HPDE6-E6E7 (cell line): ENCODE results near the gene RFK.
"Not testable (repeated sequence)": the region's sequence is repeated elsewhere in the genome, so short reads cannot be mapped to it uniquely, and the experiment has no call there.

Source experiments
- DNase-seq: peaks from one replicate; pipeline ENCODE4 v3.0.0; 2011; ENCODE audit warnings: missing footprints; ENCODE audit errors: extremely low spot score

RFK gene

DNA sequence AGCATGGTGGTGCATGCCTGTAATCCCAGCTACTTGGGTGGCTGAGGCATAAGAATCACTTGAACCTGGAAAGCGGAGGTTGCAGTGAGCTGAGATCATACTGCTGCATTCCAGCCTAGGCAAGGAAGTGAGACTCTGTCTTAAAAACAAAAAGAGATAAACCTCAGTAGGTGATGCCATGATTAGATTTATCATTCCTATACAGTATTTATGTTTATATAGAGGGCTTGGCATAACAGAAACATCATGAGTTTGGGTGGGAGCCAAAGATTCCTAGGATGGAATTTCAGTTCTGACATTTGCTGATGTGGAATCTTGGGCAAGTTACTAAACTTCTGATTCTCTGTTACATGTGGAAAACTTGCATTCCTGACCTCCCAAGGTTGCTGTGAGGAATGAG, 22.3 kb downstream of the RFK start:
- no peak for DNase-seq

DNA sequence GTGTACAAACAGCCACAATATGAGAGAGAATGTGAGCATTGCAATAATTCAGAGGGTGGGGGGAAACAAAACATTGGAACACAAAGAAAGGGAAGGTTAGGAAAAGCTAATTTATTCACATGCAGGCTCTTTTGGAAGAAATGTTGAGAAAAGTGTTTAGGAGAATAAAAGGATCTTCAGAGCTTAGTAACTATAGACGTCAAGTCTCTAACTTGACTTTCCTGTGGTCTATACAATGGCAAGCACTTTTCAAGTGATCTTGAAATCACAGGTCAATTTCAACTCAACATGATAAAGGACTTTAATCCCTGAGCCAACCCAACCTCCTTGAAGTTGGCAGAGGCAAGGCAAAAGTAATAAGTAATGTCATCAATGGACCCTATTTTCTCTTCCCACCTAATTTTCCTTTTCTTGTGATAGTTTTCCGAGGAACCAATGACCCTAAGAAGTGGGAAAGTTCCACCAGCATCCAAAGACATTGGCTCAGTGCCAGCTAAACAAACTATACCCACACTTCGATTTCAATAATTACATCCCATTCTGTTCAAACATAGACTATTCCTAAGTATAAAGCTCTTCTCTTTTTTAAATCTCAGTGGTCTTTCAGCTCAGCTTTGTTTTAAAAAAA, 23.7 kb downstream of the RFK start:
- no peak for DNase-seq

DNA sequence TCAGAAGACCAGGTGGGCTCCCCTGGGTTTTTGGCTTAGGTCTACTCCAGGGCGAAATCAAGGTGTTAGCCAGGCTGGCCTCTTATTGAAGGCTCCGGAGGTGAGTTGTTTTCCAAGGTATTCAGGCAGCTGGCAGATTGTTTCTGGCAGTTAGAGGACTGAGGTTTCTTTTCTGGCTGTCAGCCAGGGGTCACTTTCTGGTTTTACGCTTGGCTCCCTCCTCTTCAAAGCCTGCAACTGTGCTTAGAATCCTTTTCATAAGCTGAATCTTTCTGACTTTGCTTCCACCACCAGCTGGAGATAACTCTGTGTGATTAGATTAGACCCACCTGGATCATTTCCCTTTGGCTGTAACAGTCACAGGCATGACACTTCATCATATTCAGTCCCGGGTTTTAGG, 24.6 kb downstream of the RFK start:
- no peak for DNase-seq

DNA sequence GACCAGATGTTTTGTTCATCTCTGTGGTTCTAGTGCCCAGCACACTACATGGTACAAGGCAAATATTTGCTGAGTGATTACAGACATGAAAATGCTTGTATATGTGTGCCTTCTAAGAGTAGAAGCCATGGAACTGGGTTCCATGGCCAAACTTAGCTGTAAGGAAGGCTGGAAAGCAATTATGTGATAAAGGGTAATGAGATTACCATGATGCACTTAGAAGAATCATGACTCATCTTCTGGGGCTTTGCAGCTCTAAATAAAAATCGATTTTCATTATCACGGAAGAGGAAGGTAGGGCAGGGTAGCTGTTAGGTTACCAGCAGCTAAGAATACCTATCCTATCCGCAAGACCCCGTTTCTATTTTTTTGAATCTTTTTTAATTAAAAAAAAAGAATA, 28.0 kb downstream of the RFK start:
- no peak for DNase-seq

DNA sequence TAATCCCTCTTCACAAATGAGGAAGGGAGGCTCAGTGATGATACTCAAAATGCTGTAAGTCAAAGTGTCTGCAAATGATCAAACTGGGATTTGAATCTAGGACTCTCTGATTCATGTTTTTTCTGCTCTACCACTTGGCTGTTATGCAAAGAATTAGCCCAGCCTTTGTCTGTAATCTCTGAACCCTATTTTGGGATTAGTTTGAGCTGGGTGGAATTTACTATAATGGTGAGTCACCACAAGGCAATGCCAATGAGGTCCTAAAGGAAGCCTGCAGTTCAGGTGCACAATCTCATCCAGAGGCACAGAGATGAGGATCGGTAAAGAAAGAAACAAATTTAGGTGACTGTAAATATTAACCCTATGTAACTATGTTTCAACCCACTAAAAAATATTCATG, 29.2 kb downstream of the RFK start:
- peak; percentile 17 for DNase-seq

DNA sequence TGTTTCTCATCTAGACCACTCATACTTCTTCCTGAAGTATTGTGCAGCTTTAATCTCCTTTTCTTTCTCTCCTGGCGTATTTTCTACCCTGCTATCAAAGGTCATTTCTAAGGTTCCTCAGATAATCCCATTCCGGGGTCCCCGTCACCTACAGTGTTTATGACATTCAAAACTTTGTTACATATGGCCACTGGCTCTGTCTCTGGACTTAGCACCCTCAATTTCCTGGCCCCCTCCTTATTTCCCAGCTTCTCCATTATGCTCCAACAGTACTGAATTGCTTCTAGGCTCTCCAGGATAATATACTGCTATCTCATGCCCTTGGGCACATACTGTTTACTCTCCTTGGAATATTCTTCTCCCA, 31.2 kb downstream of the RFK start:
- DNase-seq: no peak

DNA sequence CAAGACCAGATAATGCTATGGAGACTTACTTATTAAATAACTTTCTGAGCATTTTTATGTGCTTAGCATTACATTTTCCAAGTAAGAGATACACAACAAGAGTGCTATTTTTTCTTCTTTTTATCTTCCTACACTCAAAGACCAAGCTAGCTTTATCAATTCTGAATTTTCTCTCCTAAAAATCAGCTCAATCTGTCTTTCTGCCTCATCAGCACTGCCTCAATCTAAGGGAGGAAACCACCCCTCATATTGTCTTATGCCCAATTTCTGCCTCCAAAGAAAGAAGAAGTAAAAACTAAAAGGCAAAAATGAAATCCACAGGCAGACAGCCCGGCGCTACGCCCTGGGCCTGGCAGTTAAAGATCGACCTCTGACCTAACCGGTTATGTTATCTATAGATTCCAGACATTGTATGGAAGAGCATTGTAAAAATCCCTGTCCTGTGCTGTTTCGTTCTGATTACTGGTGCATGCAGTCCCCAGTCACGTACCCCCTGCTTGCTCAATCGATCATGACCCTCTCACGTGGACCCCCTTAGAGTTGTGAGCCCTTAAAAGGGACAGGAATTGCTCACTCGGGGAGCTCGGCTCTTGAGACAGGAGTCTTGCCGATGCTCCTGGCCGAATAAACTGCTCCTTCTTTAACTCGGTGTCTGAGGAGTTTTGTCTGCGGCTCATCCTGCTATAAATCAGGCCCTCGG, 31.7 kb downstream of the RFK start:
- DNase-seq: not testable (repeated sequence)

DNA sequence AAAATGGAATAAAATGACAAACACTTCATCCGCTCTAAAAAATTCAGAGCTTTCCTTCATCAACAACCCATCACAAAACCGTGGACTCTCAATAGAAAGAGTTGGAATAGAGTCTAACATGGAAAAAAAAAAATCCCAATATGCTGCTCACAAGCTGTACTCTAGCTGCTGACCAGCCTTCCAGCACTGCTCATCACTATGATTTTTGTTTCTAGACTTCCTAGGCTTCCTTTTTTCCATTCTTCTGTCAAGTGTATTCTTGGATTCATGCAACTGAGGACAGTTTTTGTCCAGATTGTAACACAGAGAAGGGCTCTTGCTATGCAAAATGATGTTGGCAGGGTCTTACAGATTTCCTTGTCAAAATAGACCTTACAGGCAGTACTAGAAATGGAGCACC, 34.5 kb downstream of the RFK start:
- DNase-seq: no peak

DNA sequence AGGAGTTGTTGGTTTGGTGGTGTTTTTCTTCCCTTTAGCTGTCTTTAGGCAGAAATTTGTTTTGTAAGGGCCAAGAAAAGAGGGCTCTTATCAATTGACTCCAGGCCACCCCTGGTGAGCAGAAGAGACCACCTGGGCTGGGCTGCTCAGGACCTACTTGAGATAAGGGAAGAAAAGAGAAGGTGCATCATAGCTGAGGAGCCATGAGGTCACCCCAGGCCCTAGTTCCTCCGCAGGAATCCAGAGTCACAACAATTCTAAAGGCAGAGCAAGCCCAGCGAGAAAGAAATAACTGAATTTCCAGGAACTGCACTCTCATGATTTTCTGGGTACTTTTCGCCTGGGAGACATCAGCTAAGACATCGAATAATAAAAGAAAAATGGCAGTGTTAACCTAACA, 34.9 kb downstream of the RFK start:
- no peak for DNase-seq

DNA sequence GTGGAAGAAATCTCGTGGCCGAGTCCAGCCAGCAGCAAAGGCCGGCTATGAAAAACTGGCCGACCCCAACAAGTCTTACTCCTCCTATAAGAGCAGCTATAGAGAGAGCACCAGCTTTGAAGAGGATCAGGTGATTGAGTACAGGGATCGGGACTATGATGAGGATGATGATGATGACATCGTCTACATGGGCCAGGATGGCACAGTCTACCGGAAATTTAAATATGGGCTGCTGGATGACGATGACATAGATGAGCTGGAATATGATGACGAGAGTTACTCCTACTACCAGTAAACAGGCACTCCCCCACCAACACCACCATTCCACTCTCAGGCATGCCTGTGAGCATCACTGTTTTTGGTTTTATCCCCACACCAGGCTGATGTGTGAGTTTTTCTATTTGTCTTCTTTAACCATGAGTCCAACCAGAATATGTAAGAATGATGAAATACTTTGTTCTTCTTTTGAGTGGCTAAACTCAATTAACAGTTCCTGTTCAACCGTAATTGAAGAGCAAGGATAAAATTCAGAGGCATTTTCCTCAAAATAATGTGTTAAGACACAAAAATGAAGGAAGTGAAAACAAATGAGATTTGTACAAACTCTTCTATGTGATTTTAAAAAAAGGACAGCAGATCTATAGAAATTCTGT, 35.5 kb downstream of the RFK start:
- DNase-seq: no peak

DNA sequence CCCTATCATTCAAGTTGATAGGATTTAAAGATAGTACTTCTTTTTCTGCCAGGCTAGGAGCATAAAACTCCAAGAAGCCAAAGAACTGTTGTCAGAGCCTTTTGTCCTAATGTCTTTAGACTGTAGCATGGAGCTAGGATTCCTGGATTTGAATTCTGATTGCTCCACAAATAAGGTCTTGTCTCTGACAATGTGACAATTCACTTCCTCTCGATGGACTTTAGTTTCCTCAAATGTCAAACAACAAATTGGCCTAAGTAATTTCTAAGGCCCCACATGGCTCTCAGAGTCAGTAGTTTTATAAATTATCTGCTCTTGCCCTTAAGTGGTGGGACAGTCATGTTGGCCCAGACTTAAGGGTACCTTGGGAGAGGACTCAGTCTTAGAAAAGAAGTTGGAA, 36.7 kb downstream of the RFK start:
- no peak for DNase-seq

DNA sequence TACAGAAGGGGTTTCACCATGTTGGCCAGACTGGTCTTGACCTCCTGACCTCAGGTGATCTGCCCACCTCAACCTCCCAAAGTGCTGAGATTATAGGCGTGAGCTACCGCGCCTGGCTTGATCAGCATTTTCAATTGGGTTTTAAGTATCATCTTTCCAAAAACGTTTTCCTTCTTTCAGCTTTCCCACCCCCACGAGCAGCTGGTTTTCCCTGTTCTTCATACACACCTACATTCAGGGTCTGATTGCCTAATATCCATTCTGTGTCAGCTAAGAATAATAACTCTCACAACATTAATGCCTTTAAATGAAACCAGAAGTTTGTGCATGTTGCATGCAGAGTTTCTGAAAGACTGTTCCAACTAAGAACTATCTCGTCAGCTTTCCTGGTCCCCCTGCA, 38.3 kb downstream of the RFK start:
- DNase-seq: no peak

DNA sequence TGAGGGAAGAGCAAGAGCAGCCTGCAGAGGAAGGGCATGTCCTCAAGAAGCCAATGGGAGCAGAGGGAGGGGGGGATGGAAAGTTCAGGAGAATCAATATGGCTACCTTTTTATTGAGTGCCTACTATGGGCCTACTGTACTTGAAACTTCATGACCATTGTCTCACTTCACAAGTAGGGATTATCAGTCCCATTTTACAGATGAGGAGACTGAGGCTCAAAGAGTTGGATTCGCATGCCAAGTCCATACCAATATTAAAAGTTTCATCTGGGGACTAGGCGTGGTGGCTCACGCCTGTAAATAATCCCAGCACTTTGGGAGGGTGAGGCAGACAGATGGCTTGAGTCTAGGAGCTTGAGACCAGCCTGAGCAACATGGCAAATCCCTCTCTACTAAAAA, 40.0 kb downstream of the RFK start:
- DNase-seq: no peak

DNA sequence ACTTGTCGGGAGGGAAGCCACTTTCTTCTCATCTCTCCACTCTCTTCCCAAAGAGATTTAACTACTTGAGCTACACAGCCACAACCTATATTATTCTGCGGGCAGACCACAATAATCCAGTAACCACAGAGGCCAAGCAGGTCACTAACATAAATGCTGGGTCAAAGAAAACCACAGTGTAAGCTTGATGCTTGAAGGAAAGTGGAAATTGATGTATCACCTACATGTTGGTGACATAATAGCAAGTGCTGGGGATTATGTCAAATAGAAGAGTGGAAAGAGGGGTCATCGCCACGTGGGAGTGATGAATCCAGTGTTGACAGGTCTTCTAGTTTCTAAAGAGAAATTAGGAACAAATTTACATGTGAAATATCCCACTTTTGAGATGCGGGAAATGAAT, 40.9 kb downstream of the RFK start:
- no peak for DNase-seq

DNA sequence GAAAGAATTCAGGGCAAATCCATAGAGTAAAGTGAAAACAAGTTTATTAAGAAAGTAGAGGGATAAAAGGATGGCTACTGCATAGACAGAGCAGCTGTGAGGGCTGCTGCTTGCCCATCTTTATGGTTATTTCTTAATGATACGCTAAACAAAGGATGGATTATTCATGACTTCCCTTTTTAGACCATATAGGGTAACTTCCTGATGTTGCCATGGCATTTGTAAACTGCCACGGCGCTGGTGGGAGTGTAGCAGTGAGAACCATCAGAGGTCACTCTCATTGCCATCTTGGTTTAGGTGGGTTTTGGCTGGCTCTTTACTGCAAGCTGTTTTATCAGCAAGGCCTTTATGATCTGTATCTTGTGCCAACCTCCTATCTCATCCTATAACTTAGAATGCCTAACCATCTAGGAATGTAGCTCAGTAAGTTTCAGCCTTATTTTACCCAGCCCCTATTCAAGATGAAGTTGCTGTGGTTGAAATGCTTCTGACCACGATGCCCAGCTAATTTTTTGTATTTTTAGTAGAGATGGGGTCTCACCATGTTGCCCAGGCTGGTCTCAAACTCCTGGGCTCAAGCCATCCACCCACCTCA, 42.1 kb downstream of the RFK start:
- DNase-seq: no peak

DNA sequence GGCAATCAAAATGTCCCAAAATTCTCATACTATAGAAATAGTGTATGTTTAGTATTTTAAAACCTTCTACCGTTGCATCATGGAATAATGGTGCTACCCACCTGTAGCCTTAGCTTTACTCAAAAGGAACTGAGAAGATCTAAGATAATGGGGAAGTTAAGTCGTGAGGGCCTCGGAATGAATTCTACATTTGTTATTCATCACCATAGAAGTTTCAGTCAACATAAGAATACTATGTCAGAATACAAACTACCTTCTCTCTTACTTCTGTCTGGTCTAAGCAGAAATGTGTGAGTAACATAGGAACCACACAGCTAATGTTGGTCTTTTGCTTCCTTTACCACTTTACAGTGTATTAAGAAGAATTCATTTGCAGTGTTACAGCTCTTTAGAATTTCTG, 43.2 kb downstream of the RFK start:
- DNase-seq: no peak

DNA sequence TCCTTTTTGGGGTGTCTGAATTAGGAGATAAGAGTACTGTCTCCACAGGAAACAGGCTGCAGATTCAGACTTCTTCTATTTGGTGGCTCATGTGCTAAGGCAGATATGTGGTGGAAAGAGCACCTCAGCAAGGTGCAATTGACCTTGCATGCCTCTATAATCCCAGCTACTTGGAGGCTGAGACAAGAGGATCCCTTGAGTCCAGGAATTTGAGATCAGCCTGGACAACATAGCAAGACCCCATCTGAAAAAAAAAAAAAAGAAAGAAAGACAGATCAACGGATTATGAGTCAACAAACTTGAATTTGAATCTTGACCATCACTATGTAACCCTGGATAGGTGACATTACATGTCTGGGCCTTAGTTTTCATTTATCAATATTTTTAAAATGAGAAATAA, 44.4 kb downstream of the RFK start:
- no peak for DNase-seq

DNA sequence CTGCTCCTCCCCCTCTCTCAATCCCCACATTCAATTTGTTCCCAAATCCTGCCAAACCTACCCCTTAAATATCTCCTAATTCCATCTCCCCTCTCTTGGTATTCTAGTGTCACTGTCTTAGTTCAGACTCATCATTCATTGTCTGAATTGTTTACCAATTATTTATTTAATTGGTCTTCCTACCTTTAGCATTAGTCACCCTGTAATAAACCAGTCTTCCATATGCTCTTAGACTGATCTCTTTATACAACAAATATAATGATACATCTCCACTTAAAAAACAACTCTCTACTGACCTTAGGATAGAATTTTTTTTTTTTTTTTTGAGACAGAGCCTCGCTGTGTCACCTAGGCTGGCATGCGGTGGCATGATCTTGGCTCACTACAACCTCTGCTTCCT, 51.4 kb downstream of the RFK start:
- no peak for DNase-seq

DNA sequence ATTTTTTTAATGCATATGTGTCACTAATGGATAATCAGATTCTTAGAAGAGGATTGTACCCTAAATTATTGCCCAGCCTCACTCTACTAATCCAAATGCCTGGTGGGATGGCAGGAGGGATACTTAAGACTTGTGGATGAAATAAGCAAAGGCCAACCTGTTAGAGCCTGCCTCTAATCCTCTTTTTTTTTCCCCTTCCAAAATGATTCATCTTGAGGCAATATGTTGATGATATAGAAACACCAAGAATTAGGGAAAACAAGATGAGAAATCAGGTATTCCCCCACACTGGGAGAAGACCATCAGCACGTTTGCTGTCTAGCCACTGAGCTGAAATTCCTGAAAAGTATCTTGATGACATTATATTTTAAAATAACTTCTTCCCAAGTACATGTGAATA, 52.0 kb downstream of the RFK start:
- DNase-seq: no peak

DNA sequence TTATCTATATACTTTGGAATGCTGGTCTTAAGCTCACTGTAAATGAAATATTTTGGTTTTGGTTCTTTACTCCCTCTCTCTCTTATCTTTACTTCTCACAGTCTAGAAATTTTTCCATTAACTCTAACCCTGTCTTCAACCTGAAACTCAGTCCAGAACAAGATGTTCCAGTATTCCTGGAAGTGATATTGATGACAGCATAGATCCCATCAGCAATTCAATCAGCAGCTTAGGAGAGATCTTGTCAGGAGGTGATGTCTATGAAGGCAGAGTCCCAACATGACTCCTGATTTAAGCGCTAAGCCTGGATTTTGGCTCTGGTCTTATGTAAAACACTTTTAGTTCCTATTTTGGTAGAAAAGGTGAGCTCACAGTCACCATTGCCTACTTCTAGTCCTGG, 52.6 kb downstream of the RFK start:
- no peak for DNase-seq

DNA sequence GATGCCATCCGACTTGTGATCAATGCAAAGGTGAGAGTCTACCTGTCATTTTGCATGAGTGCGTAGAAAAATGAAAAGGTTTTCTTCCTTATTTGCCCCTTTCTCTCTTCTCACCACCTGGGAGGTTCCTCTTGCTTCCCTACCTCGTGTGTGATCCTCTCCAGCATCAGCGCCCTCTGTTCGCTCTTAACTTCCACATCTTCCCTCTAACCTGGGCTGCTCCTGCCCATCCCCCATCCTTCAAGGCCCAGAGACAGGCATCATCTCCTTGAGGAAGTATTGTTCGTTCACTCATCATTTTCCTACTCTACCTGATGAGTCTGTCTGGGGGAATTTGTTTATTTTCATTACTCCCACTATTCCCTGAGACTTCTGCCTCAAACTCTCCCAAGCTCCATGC, 55.8 kb downstream of the RFK start:
- no peak for DNase-seq

DNA sequence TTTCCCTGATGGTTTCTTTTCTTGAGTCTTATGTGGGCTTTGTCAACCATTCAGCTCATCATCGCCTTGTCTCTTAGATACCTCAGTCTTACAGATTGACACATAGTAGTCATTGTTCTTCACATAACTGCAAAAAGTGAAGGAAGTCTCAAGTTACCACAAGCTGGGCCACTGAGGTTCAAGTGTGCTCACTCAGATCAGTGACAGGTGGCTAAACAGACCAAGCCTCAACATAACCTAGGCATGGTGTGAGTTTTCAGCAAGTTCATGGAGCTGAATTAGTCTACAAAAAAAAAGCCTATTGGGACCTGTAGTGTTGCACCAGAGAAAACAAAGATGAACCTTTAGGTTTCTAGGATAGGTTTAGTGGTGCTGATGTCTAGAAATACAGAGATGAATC, 58.2 kb downstream of the RFK start:
- no peak for DNase-seq
